Astrocyte of the spinal cord (primary cell): Measurements from ENCODE around the gene RBM15B.

ENCODE experiments used
- DNase-seq: peaks from one replicate; pipeline ENCODE4 v3.0.0; 2011; ENCODE audit warnings: low read depth, low spot score
- H3K4me3 ChIP-seq: 2 replicates; pipeline ENCODE4 v1.5.1; 2011; ENCODE audit warnings: low read depth, mild to moderate bottlenecking, low read length, moderate library complexity
- CTCF ChIP-seq: IDR thresholded peaks from 2 replicates; pipeline ENCODE4 v1.5.1; 2012; ENCODE audit warnings: low read depth, mild to moderate bottlenecking, low read length, inconsistent platforms
- in situ Hi-C: cut with HindIII; loops from 2 replicates; pipeline ENCODE4 v1.10.0; 2017; ENCODE audit warnings: low sequenced_read_pairs

The RBM15B gene

GRCh38 chr3:51436998-51437639, 46.0 kb downstream of the RBM15B start:
- in situ Hi-C loops, result no loop called here
- no peak overlapping the region for H3K4me3 ChIP-seq
- no peak for TF ChIP-seq CTCF
- no peak for DNase-seq

- in situ Hi-C loops, result no loop called here
- no peak for TF ChIP-seq CTCF
- no peak for DNase-seq
- no peak overlapping the region for H3K4me3 ChIP-seq
Observed at GRCh38 chr3:51441282-51442030, 50.4 kb downstream of the RBM15B start.

GRCh38 chr3:51445544-51446280, 54.6 kb downstream of the RBM15B start:
- H3K4me3 ChIP-seq, result no peak overlapping the region
- DNase-seq, result no peak
- in situ Hi-C loops, result no loop called here
- no peak for TF ChIP-seq CTCF
